Measurements from ENCODE around the gene CD99. TPM values are rescaled to one million over a fixed set of nuclear protein-coding genes. Genes with fewer than 3 reads are reported as not detected.

Gene CD99
- total and polyA plus RNA-seq, 2 of the 13 experiments (the other 11 are each of a cell fraction or from before 2014, with no cell fraction given): 78.8 to 111 TPM

- TF ChIP-seq RERE (CRISPR knock-in tag; IDR thresholded peaks at IDR 0.05; ENCODE audit: low read depth) (no peak), FOSL2 (CRISPR knock-in tag; IDR thresholded peaks at IDR 0.05) (no peak), ZBTB49 (CRISPR knock-in tag; IDR thresholded peaks at IDR 0.05; ENCODE audit: borderline replicate concordance) (no peak)
Measured at GRCh38 chrX:2705046-2705832, 14.1 kb downstream of the CD99 start (continued).

Measured in HepG2 (cell line).